NK-92 (cell line): ENCODE measurements around the gene ELL2.

Experiments
- DNase-seq: peaks from one replicate; lab custom pipeline; 2025; ENCODE audit not compliant: unreplicated experiment; lab: John Stamatoyannopoulos, UW

ELL2 gene

GRCh38 chr5:95956900-95957293 is 4.8 kb downstream of the ELL2 start:
- no peak for DNase-seq

- DNase-seq = no peak
Measured at GRCh38 chr5:95956021-95956899, 5.4 kb downstream of the ELL2 start.

- no peak for DNase-seq
Measured at GRCh38 chr5:95954716-95955115, 6.9 kb downstream of the ELL2 start.

GRCh38 chr5:95953021-95953702 is 8.5 kb downstream of the ELL2 start:
- no peak for DNase-seq

- no peak for DNase-seq
Measured at GRCh38 chr5:95951916-95952315, 9.7 kb downstream of the ELL2 start.

- no peak for DNase-seq
Measured at GRCh38 chr5:95949810-95950209, 11.8 kb downstream of the ELL2 start.

- no peak for DNase-seq
Measured at GRCh38 chr5:95948631-95949030, 13.0 kb downstream of the ELL2 start.

- no peak for DNase-seq
Measured at GRCh38 chr5:95946451-95946850, 15.2 kb downstream of the ELL2 start.

- DNase-seq = no peak
Measured at GRCh38 chr5:95942968-95943367, 18.7 kb downstream of the ELL2 start.

GRCh38 chr5:95942414-95942813 is 19.2 kb downstream of the ELL2 start:
- DNase-seq = no peak

GRCh38 chr5:95941756-95942155 is 19.9 kb downstream of the ELL2 start:
- no peak for DNase-seq

- no peak for DNase-seq
Measured at GRCh38 chr5:95940758-95941682, 20.6 kb downstream of the ELL2 start.

- no peak for DNase-seq
Measured at GRCh38 chr5:95939465-95939864, 22.2 kb downstream of the ELL2 start.

GRCh38 chr5:95938766-95939165 is 22.9 kb downstream of the ELL2 start:
- DNase-seq = no peak

- DNase-seq = no peak
Measured at GRCh38 chr5:95938347-95938746, 23.3 kb downstream of the ELL2 start.

- no peak for DNase-seq
Measured at GRCh38 chr5:95937607-95938152, 24.0 kb downstream of the ELL2 start.

- DNase-seq = no peak
Measured at GRCh38 chr5:95936812-95937397, 24.7 kb downstream of the ELL2 start.

- no peak for DNase-seq
Measured at GRCh38 chr5:95935553-95936100, 26.0 kb downstream of the ELL2 start.

- no peak for DNase-seq
Measured at GRCh38 chr5:95934207-95934804, 27.3 kb downstream of the ELL2 start.

GRCh38 chr5:95932941-95933340 is 28.7 kb downstream of the ELL2 start:
- no peak for DNase-seq
